Subcutaneous abdominal adipose tissue (tissue), 5 donors: ENCODE measurements around the gene SRBD1.

Source experiments
- H3K27ac ChIP-seq: one replicate; pipeline ENCODE4 v1.7.0; 2013; ENCODE audit warnings: low read depth, mild to moderate bottlenecking, inconsistent platforms, low read length, moderate library complexity
- H3K27me3 ChIP-seq, 5 donors: one replicate each; pipeline ENCODE4 v1.7.0; 2013; ENCODE audit warnings: low read length in 5 of 5, inconsistent platforms in 1 of 5; ENCODE audit not compliant: control insufficient read depth in 5 of 5, insufficient read depth in 4 of 5
- H3K36me3 ChIP-seq, 5 donors: one replicate each; pipeline ENCODE4 v1.7.0; 2013; ENCODE audit warnings: low read length in 5 of 5; ENCODE audit not compliant: control insufficient read depth in 5 of 5, insufficient read depth in 5 of 5
- H3K4me1 ChIP-seq, 5 donors: one replicate each; pipeline ENCODE4 v1.7.0; 2013; ENCODE audit warnings: low read length in 5 of 5, mild to moderate bottlenecking in 3 of 5, moderate library complexity in 1 of 5; ENCODE audit not compliant: control insufficient read depth in 5 of 5, insufficient read depth in 5 of 5
- H3K4me3 ChIP-seq, 5 donors: one replicate each; pipeline ENCODE4 v1.7.0; 2013; ENCODE audit warnings: low read length in 5 of 5, low read depth in 1 of 5
- H3K9ac ChIP-seq, 5 donors: one replicate each; pipeline ENCODE4 v1.7.0; 2013; ENCODE audit warnings: low read length in 5 of 5, mild to moderate bottlenecking in 4 of 5, moderate library complexity in 3 of 5
- H3K9me3 ChIP-seq, 5 donors: one replicate each; pipeline ENCODE4 v1.7.0; 2013; ENCODE audit warnings: low read length in 5 of 5; ENCODE audit not compliant: control insufficient read depth in 5 of 5
- donor health status: healthy.
- donor health status: healthy.
- donor health status: healthy.
- donor health status: healthy.
- donor health status: healthy.

The SRBD1 gene, protein sequence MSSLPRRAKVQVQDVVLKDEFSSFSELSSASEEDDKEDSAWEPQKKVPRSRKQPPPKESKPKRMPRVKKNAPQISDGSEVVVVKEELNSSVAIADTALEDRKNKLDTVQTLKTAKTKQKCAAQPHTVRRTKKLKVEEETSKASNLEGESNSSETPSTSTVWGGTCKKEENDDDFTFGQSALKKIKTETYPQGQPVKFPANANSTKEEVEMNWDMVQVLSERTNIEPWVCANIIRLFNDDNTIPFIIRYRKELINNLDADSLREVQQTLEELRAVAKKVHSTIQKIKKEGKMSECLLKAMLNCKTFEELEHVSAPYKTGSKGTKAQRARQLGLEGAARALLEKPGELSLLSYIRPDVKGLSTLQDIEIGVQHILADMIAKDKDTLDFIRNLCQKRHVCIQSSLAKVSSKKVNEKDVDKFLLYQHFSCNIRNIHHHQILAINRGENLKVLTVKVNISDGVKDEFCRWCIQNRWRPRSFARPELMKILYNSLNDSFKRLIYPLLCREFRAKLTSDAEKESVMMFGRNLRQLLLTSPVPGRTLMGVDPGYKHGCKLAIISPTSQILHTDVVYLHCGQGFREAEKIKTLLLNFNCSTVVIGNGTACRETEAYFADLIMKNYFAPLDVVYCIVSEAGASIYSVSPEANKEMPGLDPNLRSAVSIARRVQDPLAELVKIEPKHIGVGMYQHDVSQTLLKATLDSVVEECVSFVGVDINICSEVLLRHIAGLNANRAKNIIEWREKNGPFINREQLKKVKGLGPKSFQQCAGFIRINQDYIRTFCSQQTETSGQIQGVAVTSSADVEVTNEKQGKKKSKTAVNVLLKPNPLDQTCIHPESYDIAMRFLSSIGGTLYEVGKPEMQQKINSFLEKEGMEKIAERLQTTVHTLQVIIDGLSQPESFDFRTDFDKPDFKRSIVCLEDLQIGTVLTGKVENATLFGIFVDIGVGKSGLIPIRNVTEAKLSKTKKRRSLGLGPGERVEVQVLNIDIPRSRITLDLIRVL

DNA sequence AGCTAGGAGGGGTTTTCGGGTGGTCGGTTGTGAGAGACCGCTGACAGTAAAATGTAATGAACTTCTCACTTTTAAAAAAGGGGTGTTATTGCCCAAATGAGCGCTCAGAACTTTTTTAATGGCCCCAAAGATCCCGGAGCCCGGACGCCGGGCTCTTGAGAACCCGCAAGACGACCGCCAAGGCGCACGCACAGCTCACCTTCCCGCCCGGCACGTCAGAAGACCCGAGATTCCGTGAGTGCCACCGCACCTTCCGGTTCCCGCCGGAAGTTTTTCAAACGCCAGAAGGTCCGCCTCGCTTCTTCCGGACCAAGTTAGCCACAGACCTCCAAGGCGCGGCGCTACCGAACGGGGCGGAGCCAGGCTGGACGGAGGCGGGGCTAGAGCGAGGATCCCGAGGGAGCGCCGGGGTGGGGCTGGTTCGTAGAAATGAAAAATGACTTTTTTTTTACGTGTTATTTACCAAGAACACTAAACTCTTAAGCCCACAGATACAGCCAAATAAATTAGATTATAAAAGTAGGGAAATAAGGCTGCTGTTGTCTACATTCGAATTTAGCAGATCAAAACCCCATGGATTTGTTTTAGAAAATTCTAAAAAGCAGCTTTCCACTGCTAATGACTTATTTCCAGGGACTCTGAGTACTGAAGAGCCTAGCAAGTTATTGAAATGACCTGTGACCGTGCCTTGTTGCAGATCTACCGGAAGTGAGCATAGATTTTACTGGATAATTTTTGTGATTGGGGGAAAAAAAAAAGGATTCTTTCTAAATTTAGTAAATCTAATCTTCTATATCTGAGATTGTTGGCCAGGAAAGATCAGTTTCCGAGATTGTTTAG, at the start of gene SRBD1:
SRBD1 (minus strand) TSS at position 248 of the 840 bp plus-strand sequence. CDS start 5,826 bp downstream, outside the sequence.
- H3K4me1 ChIP-seq: peaks cover 3 to 34% (median 29%) of the 10 kb centered on the region in 5 donors
- peak within 1 kb of the TSS; percentile 91 for H3K27ac ChIP-seq
- peak within 1 kb of the TSS; percentile 85 to 94 (median 88) for H3K4me3 ChIP-seq
- H3K36me3 ChIP-seq: no peaks in the 10 kb centered on the region
- H3K27me3 ChIP-seq: no peaks in the 10 kb centered on the region
- peak within 1 kb of the TSS; percentile 70 to 98 (median 91) for H3K9ac ChIP-seq
- no peaks in the 10 kb centered on the region for H3K9me3 ChIP-seq

DNA sequence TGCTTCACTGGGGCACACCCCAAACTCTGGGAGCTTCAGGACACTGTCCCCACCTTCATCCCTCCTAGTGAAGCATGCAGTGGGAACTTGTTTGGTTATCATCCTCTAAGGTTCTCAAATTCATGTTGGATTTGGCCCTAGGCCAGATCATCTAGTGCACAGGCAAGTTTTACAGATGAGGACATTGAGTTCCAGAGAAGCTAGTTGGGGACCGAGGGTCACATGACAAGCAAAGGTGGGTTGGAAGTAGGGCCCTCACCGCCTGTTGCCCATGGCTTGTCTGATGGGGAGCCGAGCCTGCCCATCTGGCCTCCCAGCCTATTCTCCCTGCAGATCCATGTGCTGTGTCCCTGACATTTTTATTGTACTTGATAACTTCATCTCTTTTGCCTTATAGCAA, 43.2 kb upstream of the SRBD1 start:
- H3K27me3 ChIP-seq: no peaks in the 10 kb centered on the region
- no peak overlapping the region for H3K9ac ChIP-seq
- peaks cover 0 to 38% (median 26%) of the 10 kb centered on the region in 5 donors for H3K4me1 ChIP-seq
- no peak overlapping the region for H3K27ac ChIP-seq
- H3K9me3 ChIP-seq: no peaks in the 10 kb centered on the region
- H3K4me3 ChIP-seq: no peak overlapping the region
- H3K36me3 ChIP-seq: no peaks in the 10 kb centered on the region

DNA sequence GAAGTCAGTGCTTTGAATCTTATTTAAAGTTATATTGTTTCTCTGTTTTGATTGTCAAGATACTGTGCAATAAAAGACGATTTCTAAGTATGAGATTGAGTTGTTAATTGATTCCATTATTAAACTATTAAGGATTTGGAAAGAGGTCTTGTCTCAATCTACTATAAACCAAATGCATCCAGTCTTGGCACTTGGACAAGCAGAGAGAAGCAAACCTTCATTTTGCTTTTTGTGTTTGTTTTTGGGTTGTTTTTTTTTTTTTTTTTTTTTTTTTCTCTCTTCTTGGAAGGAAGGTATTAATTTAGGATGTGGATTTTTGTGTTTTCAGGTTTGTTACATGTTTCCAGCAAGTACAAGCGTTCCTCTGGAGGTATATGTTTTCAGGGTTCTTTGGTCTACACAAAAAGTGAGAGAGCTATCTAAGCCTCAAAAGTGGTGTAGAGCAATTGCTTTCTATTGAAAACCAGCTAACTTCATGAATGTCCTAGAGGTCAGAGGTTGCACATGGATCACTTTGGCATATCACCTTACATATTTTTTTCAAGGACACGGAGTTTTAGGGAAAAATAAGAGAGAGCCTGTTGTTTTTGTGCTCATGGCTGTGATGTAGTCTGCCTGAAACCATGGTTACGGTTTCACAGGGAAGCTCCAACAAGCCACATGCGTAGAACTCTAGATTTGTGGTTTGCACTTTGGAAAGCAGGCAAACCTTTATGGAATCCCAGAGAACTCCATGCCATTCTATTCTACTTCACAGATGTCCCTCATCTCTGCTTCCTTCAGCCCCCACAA, 42.3 kb upstream of the SRBD1 start:
- Histone ChIP-seq H3K9ac (no peak overlapping the region), H3K4me3 (peak overlapping the region; percentile 73 to 91 (median 86)), H3K36me3 (no peaks in the 10 kb centered on the region), H3K27ac (no peak overlapping the region), H3K27me3 (no peaks in the 10 kb centered on the region), H3K9me3 (no peaks in the 10 kb centered on the region), H3K4me1 (peaks cover 0 to 47% (median 33%) of the 10 kb centered on the region in 5 donors)

DNA sequence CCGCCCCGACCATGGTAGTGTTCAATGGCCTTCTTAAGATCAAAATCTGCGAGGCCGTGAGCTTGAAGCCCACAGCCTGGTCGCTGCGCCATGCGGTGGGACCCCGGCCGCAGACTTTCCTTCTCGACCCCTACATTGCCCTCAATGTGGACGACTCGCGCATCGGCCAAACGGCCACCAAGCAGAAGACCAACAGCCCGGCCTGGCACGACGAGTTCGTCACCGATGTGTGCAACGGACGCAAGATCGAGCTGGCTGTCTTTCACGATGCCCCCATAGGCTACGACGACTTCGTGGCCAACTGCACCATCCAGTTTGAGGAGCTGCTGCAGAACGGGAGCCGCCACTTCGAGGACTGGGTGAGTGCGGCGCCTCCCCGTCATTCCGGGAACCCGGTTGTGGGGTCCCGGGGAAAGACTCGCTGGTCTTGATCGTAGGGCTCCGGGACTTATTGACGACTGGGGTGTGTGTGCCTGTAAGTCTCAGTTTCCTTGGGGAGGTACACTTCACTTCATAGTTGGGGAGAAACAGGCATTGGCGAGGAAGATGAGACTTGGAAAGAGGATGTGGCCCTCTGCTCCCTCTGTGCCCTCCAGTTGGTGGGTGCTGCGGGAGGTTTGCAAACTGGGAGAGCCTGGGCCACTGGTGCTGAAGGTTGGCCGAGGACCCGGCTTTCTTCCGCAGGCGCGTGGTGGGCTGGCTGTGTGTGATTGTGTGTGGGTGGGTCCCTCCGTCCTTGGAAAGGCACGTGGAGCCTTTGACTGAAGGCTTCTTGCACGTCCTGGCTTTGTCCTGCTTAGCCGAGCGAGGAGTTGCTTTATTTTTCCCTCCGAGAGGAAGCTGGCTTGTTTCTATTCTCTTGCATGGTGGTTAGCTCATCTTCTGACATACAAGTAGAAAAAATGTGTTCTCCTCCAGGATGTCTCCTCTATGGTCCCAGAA, 41.3 kb upstream of the SRBD1 start:
- Histone ChIP-seq H3K36me3 (no peaks in the 10 kb centered on the region), H3K27me3 (no peaks in the 10 kb centered on the region), H3K4me1 (peaks cover 3 to 54% (median 38%) of the 10 kb centered on the region in 5 donors), H3K4me3 (peak overlapping the region; percentile 73 to 91 (median 86)), H3K27ac (peak overlapping the region; percentile 100), H3K9ac (peak overlapping the region; percentile 1 to 81 (median 44)), H3K9me3 (no peaks in the 10 kb centered on the region)

DNA sequence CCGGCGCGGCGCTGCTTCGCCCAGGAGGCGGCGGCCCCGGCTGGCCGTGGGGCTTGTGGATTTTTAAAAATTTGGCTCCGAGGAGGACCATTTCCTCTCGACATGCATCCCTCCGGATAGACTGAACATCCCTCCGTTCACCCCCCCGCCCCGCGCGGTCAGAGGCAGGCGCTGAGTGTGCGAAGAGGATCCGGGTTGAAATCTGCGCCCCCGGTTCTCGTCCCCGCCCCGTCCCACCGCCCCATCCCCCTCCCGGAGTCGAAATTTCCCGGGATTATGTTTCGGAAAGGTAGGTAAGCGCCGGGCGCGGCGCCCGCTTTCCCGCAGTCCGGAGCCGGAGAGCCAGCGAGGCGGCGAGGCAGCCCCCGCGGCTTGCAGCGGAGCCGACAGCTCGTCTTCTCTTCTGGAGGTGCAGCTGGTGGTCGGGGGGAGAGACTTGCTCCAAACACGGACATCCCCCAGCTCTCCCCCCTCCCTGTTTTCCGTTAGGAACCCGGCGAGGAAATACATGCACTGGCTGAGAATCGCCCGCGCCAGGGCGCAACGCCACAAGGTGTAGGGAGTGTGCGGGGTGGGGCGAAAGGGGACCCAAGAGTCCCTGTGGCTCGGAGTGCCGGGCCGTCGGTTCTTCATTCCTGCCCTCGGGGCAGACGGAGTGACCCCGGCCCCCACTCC, 40.5 kb upstream of the SRBD1 start, which contains the start of gene PRKCE:
PRKCE (plus strand) TSS at position 261 of the 675 bp plus-strand sequence.
- Histone ChIP-seq H3K9me3 (no peaks in the 10 kb centered on the region), H3K9ac (peak within 1 kb of the TSS; percentile 81 to 99 (median 93)), H3K4me3 (peak within 1 kb of the TSS; percentile 79 to 91 (median 86)), H3K36me3 (no peaks in the 10 kb centered on the region), H3K27me3 (no peaks in the 10 kb centered on the region), H3K27ac (peak within 1 kb of the TSS; percentile 100), H3K4me1 (peaks cover 3 to 54% (median 38%) of the 10 kb centered on the region in 5 donors)

DNA sequence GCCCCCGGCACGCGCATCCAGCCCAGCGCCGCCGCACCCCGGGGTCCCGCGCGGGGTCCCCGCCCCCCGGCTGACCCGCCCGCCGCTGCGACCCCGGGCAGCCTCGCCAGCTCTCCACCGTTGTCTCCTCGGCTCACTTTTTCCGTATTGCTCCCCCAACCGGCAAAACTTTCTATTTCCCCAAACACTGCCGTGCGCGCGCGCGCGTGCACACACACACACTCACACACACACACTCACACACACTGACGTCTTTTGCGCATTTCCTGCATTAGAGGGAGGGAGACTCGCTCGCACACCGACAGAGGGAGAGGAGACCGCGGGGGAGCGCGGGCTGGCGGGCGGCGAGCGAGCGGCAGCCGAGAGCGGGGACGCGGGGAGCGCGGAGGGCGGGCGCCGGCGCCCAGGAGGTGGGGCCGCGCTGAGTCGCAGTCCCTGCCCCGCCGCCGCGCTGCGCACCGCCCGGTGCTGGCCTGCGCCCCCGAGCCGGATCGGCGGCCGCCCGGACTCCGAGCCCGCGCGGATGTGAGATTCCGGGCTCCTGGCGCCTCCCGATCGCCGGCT, 39.9 kb upstream of the SRBD1 start:
- H3K27me3 ChIP-seq: no peaks in the 10 kb centered on the region
- H3K9me3 ChIP-seq: no peaks in the 10 kb centered on the region
- H3K9ac ChIP-seq: peak overlapping the region; percentile 81 to 99 (median 93)
- H3K27ac ChIP-seq: peak overlapping the region; percentile 100
- no peaks in the 10 kb centered on the region for H3K36me3 ChIP-seq
- peaks cover 3 to 54% (median 38%) of the 10 kb centered on the region in 5 donors for H3K4me1 ChIP-seq
- H3K4me3 ChIP-seq: peak overlapping the region in 4 of 5 donors; percentile 79 to 91 (median 87)

DNA sequence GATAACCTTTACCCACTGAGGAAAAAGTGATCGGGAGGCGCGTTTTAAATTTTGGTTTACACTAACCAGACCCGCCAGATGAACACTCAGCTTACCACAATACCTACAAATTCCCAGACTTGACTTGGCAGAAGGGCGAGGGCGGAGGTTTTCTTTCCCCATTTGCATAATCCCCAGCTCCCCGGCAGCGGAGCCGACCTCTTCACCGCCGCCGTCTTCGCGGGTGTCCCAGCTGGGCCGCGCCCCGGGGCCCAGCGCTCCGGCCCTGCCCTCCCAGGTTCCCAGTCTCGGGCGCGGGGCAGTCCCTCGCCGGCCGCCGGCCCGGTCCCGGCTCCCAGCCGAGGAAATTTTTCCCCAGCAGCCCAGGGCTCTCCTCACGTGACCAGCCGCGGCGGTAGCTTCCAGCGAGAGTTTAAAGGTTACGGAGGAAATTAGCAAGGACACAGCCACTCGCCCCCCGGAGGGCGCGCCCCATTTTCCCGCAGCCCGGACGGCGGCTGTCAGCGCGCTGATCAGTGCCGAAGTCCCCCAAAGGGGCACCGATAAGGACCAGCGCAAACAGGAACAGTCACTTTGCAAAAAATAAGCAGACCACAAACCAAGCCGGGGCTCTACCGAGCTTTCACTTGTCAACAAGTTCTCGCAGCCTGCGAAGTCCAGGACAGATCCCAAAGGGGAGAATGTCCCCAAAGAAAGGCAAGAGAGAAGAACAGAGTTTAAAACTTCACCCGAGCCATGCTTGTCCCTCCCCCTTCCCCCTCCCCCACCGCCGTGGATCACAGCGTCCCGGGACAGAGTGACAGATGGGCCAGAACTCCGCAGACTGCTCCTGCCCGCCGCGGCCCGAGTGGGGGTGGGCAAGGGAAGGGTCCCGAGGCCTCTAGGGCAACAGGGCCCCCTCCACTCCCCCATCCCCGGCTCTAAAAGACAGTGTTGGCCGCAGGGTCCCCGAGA, 39.1 kb upstream of the SRBD1 start:
- peak overlapping the region; percentile 81 to 99 (median 93) for H3K9ac ChIP-seq
- H3K4me3 ChIP-seq: peak overlapping the region; percentile 79 to 91 (median 86)
- H3K27ac ChIP-seq: peak overlapping the region; percentile 100
- H3K4me1 ChIP-seq: peaks cover 3 to 54% (median 38%) of the 10 kb centered on the region in 5 donors
- no peaks in the 10 kb centered on the region for H3K36me3 ChIP-seq
- H3K27me3 ChIP-seq: no peaks in the 10 kb centered on the region
- H3K9me3 ChIP-seq: no peaks in the 10 kb centered on the region
